GM12878 (cell line): ENCODE results near the gene NIPAL1. TPM values are rescaled to one million over a fixed set of nuclear protein-coding genes. Genes with fewer than 3 reads are reported as not detected.

ENCODE experiments used
- ATAC-seq: fragments of 200-7000 bp; cut with Tn5 transposase; 3 replicates; pipeline ENCODE4 v1.9.1; 2020; ENCODE audit warnings: mild to moderate bottlenecking, moderate library complexity
- BruUV-seq: library from RNA; stranded (reverse); fragments of 400-500 nt; replicated peaks from 2 replicates; lab custom pipeline; 2021; lab: Mats Ljungman, UMichigan
- CTCF ChIA-PET: fragments of 300-600 bp; sonication (Branson Sonifier 250); formaldehyde crosslinking; extraction: SDS; loops from one replicate; lab custom pipeline; 2021; ENCODE audit warnings: inconsistent platforms; lab: Yijun Ruan, JAX
- POLR2A ChIA-PET: fragments of 350-600 bp; formaldehyde crosslinking; extraction: SDS; loops from one replicate; lab custom pipeline; 2021; ENCODE audit warnings: inconsistent platforms; lab: Charles Lee
- RAD21 ChIA-PET: fragments of 300-600 bp; sonication (Branson Sonifier 250); formaldehyde crosslinking; loops from one replicate; lab custom pipeline; 2023; ENCODE audit warnings: antibody characterized with exemption; ENCODE audit not compliant: unreplicated experiment; lab: Charles Lee
- SMC1A ChIA-PET: fragments of 300-600 bp; sonication (Branson Sonifier 250); formaldehyde crosslinking; loops from one replicate; lab custom pipeline; 2023; ENCODE audit not compliant: unreplicated experiment, uncharacterized antibody; lab: Charles Lee
- DNase-seq: peaks from one replicate; pipeline ENCODE4 v3.0.0-alpha.2; 2011; ENCODE audit warnings: low read depth, low spot score
- FAIRE-seq: peaks from 3 replicates; lab custom pipeline; 2011; peaks lifted over from hg19 to GRCh38; lab: Jason Lieb, UNC
- H2AFZ ChIP-seq: 2 replicates; pipeline ENCODE4 v1.6.0; 2011; ENCODE audit warnings: low read depth, low read length, control low read depth; ENCODE audit not compliant: control insufficient read depth
- H3K27ac ChIP-seq: 2 replicates; pipeline ENCODE4 v1.5.1; 2011; ENCODE audit warnings: control low read depth; ENCODE audit not compliant: control insufficient read depth, insufficient read depth
- H3K27me3 ChIP-seq, 2 experiments: replicated peaks in 1 of 2; 2 replicates each; pipeline versions ENCODE4 v1.6.0 to v1.6.1; 2011; ENCODE audit warnings: low read length in 1 of 2; ENCODE audit not compliant: control insufficient read depth in 2 of 2, insufficient read depth in 2 of 2
- H3K36me3 ChIP-seq, 2 experiments: 2 replicates each; pipeline ENCODE4 v1.5.1; 2011; ENCODE audit warnings: low read length in 1 of 2; ENCODE audit not compliant: control insufficient read depth in 2 of 2, insufficient read depth in 2 of 2
- H3K4me1 ChIP-seq: 2 replicates; pipeline ENCODE4 v1.6.1; 2011; ENCODE audit warnings: mild to moderate bottlenecking, low read length, moderate library complexity, mixed read lengths; ENCODE audit not compliant: control insufficient read depth, insufficient read depth
- H3K4me2 ChIP-seq: 2 replicates; pipeline ENCODE4 v1.6.0; 2011; ENCODE audit warnings: control low read depth; ENCODE audit not compliant: control insufficient read depth, insufficient read depth
- H3K4me3 ChIP-seq: fragments of 200-600 bp; sonication (generic); 2 replicates; pipeline ENCODE4 v1.5.1; 2016
- H3K79me2 ChIP-seq: 2 replicates; pipeline ENCODE4 v1.6.0; 2011; ENCODE audit warnings: low read length; ENCODE audit not compliant: control insufficient read depth, insufficient read depth
- H3K9ac ChIP-seq: 2 replicates; pipeline ENCODE4 v1.8.0; 2011; ENCODE audit warnings: low read length, control low read depth, mixed read lengths; ENCODE audit not compliant: control insufficient read depth, insufficient read depth
- H3K9me3 ChIP-seq: replicated peaks from 3 replicates; pipeline ENCODE4 v1.5.1; 2011; ENCODE audit warnings: mild to moderate bottlenecking, low read length; ENCODE audit not compliant: control insufficient read depth, insufficient read depth
- H4K20me1 ChIP-seq: 2 replicates; pipeline ENCODE4 v1.6.0; 2011; ENCODE audit not compliant: control insufficient read depth, insufficient read depth
- CREM ChIP-seq: IDR thresholded peaks from 2 replicates; pipeline ENCODE4 v1.6.1; 2014; ENCODE audit warnings: antibody characterized with exemption, low read depth
- GABPA ChIP-seq: IDR thresholded peaks from 2 replicates; pipeline ENCODE4 v1.6.1; 2014; ENCODE audit warnings: antibody characterized with exemption, low read depth, mild to moderate bottlenecking, inconsistent platforms
- JUNB ChIP-seq: IDR thresholded peaks from 2 replicates; pipeline ENCODE4 v1.6.1; 2016; ENCODE audit warnings: antibody characterized with exemption, mild to moderate bottlenecking
- JUND ChIP-seq: IDR thresholded peaks from 2 replicates; pipeline ENCODE4 v1.6.1; 2012; ENCODE audit warnings: low read depth, mild to moderate bottlenecking, low read length, improper control_type of control experiment, moderate library complexity
- MTA3 ChIP-seq: IDR thresholded peaks from 2 replicates; pipeline ENCODE4 v1.6.1; 2012; ENCODE audit warnings: low read length, inconsistent platforms, borderline replicate concordance
- MXI1 ChIP-seq: fragments of 150-350 bp; IDR thresholded peaks from 2 replicates; pipeline ENCODE4 v1.6.1; 2011; ENCODE audit warnings: low read depth, mild to moderate bottlenecking, inconsistent platforms, low read length, improper control_type of control experiment
- RAD51 ChIP-seq: fragments of 450-650 bp; IDR thresholded peaks from 2 replicates; pipeline ENCODE4 v1.6.1; 2016; ENCODE audit warnings: moderate library complexity, mild to moderate bottlenecking, inconsistent platforms
- SIN3A ChIP-seq: IDR thresholded peaks from 2 replicates; pipeline ENCODE4 v1.6.1; 2012; ENCODE audit warnings: low read depth, low read length, improper control_type of control experiment
- YY1 ChIP-seq: IDR thresholded peaks from 2 replicates; pipeline ENCODE4 v1.6.1; 2011; ENCODE audit warnings: low read depth, mild to moderate bottlenecking, low read length
- WGBS: methylation state at CpG from one replicate; pipeline ENCODE4 v1.1.6; 2016; ENCODE audit warnings: low lambda C conversion rate; ENCODE audit not compliant: insufficient replicate concordance, insufficient coverage; ENCODE audit errors: missing lambda C conversion rate; 5-methylcytosine and 5-hydroxymethylcytosine counted together
- in situ Hi-C: fragments of 300-500 bp; cut with MboI; formaldehyde crosslinking; loops from 9 replicates; pipeline ENCODE4 v1.14.3; 2018; ENCODE audit warnings: mixed read lengths
- intact Hi-C: fragments of 100-400 bp; cut with micrococcal nuclease; formaldehyde crosslinking; loops from one replicate; pipeline ENCODE4 v1.14.2; 2022; ENCODE audit not compliant: unreplicated experiment
- polyA plus RNA-seq, 11 experiments: library from polyadenylated mRNA; depleted of rRNA in 4 of 11; unstranded in 6 of 11; stranded (reverse) in 5 of 11; fragments of >200 nt; fragmentation: Nextera tagmentation in 4 of 11; fragmentation: Illumina TruSeq in 1 of 11; extraction: Ambion mirVana in 4 of 11; extraction: Trizol in 1 of 11; gene quantifications; 1 replicate in 1 of 11; 2 replicates in 10 of 11; pipeline versions ENCODE4 v1.2.1 to v1.2.3, GENCODE V29; 2011 to 2016; ENCODE audit warnings: inconsistent platforms in 2 of 11, missing spikeins in 2 of 11, low read depth in 1 of 11
- total RNA-seq, 4 experiments: library from RNA; depleted of rRNA in 3 of 4; stranded (reverse); fragments of >200 nt in 3 of 4; fragmentation: Illumina TruSeq in 1 of 4; extraction: Trizol in 1 of 4; gene quantifications; 2 replicates each; pipeline versions ENCODE4 v1.2.1 to v1.2.3, GENCODE V29; 2013 to 2021
- TF ChIP-seq, protein P1 (sequence below): fragments of 450-650 bp; IDR thresholded peaks from 2 replicates; pipeline ENCODE4 v1.6.1; 2016; ENCODE audit warnings: mild to moderate bottlenecking
- TF ChIP-seq, protein P2 (sequence below): fragments of 150-350 bp; IDR thresholded peaks from 2 replicates; pipeline ENCODE4 v1.6.1; 2016; ENCODE audit warnings: low read depth, low read length
- TF ChIP-seq, protein P3 (sequence below): fragments of 150-350 bp; IDR thresholded peaks from 2 replicates; pipeline ENCODE4 v1.6.1; 2014; ENCODE audit warnings: mild to moderate bottlenecking, low read depth, low read length

Gene NIPAL1
- total and polyA plus RNA-seq, 10 of the 15 experiments (the other 5 are each of a cell fraction or from before 2014, with no cell fraction given) = 0.46 to 9.7 (median 5.9) TPM

DNA sequence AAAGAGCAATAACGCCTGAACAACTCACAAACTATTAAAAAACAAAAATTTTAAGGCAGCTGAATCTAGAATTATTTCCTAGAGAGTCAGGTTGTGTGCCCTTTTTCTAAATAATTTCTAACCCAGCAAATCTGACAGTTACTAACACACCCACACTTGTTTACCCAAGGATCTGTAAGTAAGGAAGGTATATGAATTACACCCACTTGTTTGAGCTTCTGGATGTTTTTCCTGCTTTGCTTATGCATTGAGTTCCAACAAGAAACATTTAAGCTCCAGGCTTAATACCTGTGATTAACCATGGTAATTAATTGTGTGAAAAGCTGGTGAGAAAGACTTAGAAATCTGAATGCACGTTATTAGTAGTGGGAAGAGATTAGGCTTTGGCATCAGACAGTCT, 1.5 kb downstream of the NIPAL1 start:
- no peak for ATAC-seq
- TF ChIP-seq JUNB (no peak), MTA3 (no peak)
- TF ChIP-seq, protein P1, sequence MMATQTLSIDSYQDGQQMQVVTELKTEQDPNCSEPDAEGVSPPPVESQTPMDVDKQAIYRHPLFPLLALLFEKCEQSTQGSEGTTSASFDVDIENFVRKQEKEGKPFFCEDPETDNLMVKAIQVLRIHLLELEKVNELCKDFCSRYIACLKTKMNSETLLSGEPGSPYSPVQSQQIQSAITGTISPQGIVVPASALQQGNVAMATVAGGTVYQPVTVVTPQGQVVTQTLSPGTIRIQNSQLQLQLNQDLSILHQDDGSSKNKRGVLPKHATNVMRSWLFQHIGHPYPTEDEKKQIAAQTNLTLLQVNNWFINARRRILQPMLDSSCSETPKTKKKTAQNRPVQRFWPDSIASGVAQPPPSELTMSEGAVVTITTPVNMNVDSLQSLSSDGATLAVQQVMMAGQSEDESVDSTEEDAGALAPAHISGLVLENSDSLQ = no peak
- H3K9me3 ChIP-seq = no peaks in the 10 kb centered on the region; the same call in 2 of the 3 replicates
- FAIRE-seq = no peak
- in situ Hi-C loops = no loop called here
- H3K79me2 ChIP-seq = no peaks in the 10 kb centered on the region
- no TSS peak for BruUV-seq
- ChIA-PET POLR2A (no interaction called here), RAD21 (interaction anchor here (0.6 to 1.5 kb wide), 5 partner anchors 11 to 67 kb away, joined by 3 to 7 read pairs (median 3); no protein-coding TSS in a partner anchor), SMC1A (interaction anchor here (0.9 to 3.5 kb wide), 12 partner anchors 8 to 110 kb away, joined by 3 to 19 read pairs (median 4); no protein-coding TSS in a partner anchor), CTCF (interaction anchor here (0.7 to 3.8 kb wide), 14 partner anchors 9 to 261 kb away, joined by 3 to 26 read pairs (median 6); no protein-coding TSS in a partner anchor)
- H3K4me3 ChIP-seq = no peak overlapping the region
- no peaks in the 10 kb centered on the region for H4K20me1 ChIP-seq
- H3K27me3 ChIP-seq = no peaks in the 10 kb centered on the region; a peak in 1 of 4 replicates
- no peak overlapping the region for H3K4me2 ChIP-seq
- no peak for DNase-seq
- H3K9ac ChIP-seq = no peak overlapping the region
- intact Hi-C loops = no loop called here
- H3K27ac ChIP-seq = no peak overlapping the region
- 19% methylated on average over 2 of the region's 2 CpGs for WGBS
- no peaks in the 10 kb centered on the region for H3K4me1 ChIP-seq
- no peaks in the 10 kb centered on the region for H3K36me3 ChIP-seq
- no peak overlapping the region for H2AFZ ChIP-seq

DNA sequence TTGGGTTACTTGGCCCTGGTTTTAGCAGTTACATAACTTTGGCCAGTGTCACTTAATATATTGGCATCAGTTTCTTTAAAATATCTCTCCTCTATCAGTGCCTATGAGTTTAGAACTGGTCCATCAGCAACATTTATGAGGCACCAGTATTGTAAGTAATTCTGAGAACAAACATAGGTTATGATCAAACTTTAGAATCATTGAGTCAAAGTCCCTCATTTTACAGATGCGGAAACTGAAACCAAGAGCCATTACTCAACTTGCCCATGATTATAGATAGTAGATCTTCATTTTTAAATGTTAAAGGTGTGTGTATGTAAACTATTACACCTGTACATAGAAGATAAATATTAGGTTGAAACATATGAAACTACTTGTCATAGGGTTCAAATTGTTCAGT, 4.5 kb downstream of the NIPAL1 start:
- ATAC-seq (no peak), FAIRE-seq (no peak), DNase-seq (no peak)
- RAD21 ChIA-PET = no interaction called here
- H3K4me2 ChIP-seq = no peak overlapping the region
- SMC1A ChIA-PET = interaction anchor here (2.0 to 3.5 kb wide), 2 partner anchors 8 to 12 kb away, joined by 13 to 19 read pairs; no protein-coding TSS in a partner anchor
- WGBS = 0% methylated on average over 1 of the region's 1 CpG
- H3K9me3 ChIP-seq = no peaks in the 10 kb centered on the region
- H3K79me2 ChIP-seq = no peaks in the 10 kb centered on the region
- H3K36me3 ChIP-seq = no peaks in the 10 kb centered on the region
- H2AFZ ChIP-seq = no peak overlapping the region
- BruUV-seq = no TSS peak
- POLR2A ChIA-PET = no interaction called here
- H3K9ac ChIP-seq = no peak overlapping the region
- in situ Hi-C loops = no loop called here
- intact Hi-C loops = no loop called here
- no peaks in the 10 kb centered on the region for H4K20me1 ChIP-seq
- H3K4me1 ChIP-seq = no peaks in the 10 kb centered on the region
- CTCF ChIA-PET = interaction anchor here (3.7 kb wide), 1 partner anchor 18 kb away, joined by 26 read pairs; no protein-coding TSS in a partner anchor
- no peak overlapping the region for H3K27ac ChIP-seq
- H3K27me3 ChIP-seq = no peaks in the 10 kb centered on the region; a peak in 1 of 4 replicates
- H3K4me3 ChIP-seq = no peak overlapping the region
- TF ChIP-seq SIN3A (no peak), RAD51 (no peak), YY1 (no peak), JUND (no peak), MXI1 (no peak), CREM (no peak), GABPA (no peak)
- TF ChIP-seq, protein P2, sequence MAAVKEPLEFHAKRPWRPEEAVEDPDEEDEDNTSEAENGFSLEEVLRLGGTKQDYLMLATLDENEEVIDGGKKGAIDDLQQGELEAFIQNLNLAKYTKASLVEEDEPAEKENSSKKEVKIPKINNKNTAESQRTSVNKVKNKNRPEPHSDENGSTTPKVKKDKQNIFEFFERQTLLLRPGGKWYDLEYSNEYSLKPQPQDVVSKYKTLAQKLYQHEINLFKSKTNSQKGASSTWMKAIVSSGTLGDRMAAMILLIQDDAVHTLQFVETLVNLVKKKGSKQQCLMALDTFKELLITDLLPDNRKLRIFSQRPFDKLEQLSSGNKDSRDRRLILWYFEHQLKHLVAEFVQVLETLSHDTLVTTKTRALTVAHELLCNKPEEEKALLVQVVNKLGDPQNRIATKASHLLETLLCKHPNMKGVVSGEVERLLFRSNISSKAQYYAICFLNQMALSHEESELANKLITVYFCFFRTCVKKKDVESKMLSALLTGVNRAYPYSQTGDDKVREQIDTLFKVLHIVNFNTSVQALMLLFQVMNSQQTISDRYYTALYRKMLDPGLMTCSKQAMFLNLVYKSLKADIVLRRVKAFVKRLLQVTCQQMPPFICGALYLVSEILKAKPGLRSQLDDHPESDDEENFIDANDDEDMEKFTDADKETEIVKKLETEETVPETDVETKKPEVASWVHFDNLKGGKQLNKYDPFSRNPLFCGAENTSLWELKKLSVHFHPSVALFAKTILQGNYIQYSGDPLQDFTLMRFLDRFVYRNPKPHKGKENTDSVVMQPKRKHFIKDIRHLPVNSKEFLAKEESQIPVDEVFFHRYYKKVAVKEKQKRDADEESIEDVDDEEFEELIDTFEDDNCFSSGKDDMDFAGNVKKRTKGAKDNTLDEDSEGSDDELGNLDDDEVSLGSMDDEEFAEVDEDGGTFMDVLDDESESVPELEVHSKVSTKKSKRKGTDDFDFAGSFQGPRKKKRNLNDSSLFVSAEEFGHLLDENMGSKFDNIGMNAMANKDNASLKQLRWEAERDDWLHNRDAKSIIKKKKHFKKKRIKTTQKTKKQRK = no peak
- TF ChIP-seq, protein P3, sequence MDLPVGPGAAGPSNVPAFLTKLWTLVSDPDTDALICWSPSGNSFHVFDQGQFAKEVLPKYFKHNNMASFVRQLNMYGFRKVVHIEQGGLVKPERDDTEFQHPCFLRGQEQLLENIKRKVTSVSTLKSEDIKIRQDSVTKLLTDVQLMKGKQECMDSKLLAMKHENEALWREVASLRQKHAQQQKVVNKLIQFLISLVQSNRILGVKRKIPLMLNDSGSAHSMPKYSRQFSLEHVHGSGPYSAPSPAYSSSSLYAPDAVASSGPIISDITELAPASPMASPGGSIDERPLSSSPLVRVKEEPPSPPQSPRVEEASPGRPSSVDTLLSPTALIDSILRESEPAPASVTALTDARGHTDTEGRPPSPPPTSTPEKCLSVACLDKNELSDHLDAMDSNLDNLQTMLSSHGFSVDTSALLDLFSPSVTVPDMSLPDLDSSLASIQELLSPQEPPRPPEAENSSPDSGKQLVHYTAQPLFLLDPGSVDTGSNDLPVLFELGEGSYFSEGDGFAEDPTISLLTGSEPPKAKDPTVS = no peak
